ENCODE results near the gene SUN1.

DNA sequence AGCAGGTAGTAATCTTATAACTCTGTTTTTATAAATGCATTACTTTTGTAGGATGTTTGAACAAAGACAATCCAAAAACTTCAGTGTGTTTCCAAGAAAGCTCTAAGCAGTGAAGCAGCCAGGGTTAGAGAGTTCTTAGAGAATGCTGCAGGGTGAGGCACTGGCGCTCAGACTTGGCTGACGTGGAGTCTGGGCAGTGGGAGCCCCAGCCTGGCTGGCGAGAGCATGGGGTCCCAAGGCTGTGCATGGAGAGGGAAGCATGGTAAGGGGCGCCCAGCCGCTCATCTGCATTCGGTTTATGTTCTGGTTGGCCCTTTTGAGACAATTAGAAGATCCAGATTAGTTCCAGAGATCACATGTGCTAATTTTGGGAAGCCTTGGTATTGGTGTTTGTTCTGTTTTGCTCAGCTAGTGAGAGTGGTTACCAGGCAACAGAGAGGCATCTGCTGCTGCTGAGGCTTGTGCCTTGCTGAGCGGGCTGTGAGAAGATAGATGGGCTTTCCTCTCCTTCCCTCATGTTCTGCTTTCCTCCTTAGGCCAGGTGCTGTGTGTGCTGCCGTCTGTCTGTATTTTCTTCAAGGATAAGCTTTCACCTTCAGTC is 10.3 kb downstream of the SUN1 start:
- TF ChIP-seq, protein P1, sequence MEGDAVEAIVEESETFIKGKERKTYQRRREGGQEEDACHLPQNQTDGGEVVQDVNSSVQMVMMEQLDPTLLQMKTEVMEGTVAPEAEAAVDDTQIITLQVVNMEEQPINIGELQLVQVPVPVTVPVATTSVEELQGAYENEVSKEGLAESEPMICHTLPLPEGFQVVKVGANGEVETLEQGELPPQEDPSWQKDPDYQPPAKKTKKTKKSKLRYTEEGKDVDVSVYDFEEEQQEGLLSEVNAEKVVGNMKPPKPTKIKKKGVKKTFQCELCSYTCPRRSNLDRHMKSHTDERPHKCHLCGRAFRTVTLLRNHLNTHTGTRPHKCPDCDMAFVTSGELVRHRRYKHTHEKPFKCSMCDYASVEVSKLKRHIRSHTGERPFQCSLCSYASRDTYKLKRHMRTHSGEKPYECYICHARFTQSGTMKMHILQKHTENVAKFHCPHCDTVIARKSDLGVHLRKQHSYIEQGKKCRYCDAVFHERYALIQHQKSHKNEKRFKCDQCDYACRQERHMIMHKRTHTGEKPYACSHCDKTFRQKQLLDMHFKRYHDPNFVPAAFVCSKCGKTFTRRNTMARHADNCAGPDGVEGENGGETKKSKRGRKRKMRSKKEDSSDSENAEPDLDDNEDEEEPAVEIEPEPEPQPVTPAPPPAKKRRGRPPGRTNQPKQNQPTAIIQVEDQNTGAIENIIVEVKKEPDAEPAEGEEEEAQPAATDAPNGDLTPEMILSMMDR (IDR thresholded peaks at IDR 0.05): no peak
- no peak for TF ChIP-seq EZH2 (IDR thresholded peaks at IDR 0.05; ENCODE audit: borderline replicate concordance, insufficient read depth, low read depth, low read length, poor library complexity, severe bottlenecking)
